OCI-LY1 (cell line): ENCODE measurements around the gene PSMA7.

Experiments
- EZH2 ChIP-seq: fragments of 200-600 bp; sonication (generic), shearing (Covaris generic); IDR thresholded peaks from 2 replicates; pipeline ENCODE4 v1.8.0; 2017; ENCODE audit warnings: borderline replicate concordance, mixed run types, mild to moderate bottlenecking, antibody characterized with exemption, low read length, moderate library complexity, mixed read lengths
- TF ChIP-seq, protein P1 (sequence below): fragments of 200-600 bp; sonication (generic), shearing (Covaris generic); IDR thresholded peaks from 2 replicates; pipeline ENCODE4 v1.5.1; 2017; ENCODE audit warnings: mild to moderate bottlenecking, antibody characterized with exemption, low read length, moderate library complexity, mixed read lengths

DNA sequence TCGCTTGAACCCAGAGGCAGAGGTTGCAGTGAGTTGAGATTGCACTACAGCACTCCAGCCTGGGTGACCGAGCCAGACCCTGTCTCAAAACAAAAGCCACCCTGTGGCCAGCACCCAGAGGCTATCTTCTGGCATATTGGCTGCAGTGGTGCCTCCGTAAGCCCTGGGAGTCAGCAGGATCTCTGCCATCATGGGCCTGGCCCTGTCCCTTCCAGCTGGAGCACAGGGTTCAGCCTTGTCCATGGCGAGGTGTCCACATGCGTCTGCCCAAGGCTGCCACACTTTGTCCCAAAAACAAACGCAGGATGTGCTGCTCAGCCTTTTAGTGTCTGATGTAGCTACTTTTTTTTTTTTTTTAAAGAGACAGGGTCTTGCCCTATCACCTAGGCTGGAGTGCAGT is 24.3 kb upstream of the PSMA7 start:
- TF ChIP-seq, protein P1, sequence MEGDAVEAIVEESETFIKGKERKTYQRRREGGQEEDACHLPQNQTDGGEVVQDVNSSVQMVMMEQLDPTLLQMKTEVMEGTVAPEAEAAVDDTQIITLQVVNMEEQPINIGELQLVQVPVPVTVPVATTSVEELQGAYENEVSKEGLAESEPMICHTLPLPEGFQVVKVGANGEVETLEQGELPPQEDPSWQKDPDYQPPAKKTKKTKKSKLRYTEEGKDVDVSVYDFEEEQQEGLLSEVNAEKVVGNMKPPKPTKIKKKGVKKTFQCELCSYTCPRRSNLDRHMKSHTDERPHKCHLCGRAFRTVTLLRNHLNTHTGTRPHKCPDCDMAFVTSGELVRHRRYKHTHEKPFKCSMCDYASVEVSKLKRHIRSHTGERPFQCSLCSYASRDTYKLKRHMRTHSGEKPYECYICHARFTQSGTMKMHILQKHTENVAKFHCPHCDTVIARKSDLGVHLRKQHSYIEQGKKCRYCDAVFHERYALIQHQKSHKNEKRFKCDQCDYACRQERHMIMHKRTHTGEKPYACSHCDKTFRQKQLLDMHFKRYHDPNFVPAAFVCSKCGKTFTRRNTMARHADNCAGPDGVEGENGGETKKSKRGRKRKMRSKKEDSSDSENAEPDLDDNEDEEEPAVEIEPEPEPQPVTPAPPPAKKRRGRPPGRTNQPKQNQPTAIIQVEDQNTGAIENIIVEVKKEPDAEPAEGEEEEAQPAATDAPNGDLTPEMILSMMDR: no peak
- no peak for TF ChIP-seq EZH2
